Measurements from ENCODE around the gene TSPAN33.

TSPAN33 gene

GRCh38 chr7:129197771-129198170 is 53.3 kb downstream of the TSPAN33 start:
- Mint-ChIP-seq H3K27me3 (peaks cover 6% of the 10 kb centered on the region), H3K4me3 (no peak overlapping the region), H3K27ac (no peak overlapping the region), H3K9me3 (no peaks in the 10 kb centered on the region), H3K36me3 (no peaks in the 10 kb centered on the region), H3K4me1 (no peaks in the 10 kb centered on the region)
- CTCF ChIA-PET, result interaction anchor here (2.7 kb wide), 1 partner anchor 34 kb away, joined by 10 read pairs; no protein-coding TSS in a partner anchor
- DNase-seq, result no peak

DNA sequence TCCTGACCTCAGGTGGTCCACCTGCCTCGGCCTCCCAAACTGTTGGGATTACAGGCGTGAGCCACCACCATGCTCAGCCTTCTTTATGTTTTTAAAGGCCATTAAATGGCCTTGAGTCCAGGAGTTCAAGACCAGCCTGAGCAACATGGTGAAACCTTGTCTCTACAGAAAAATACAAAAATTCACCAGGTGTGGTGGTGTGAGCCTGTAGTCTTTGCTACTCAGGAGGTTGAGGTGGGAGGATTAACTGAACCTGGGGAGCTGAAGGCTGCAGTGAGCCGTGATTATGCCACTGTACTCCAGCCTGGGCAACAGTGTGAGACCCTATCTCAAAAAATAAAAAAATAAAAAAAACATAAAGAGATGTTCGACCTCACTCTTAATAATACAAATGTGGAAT is 54.9 kb downstream of the TSPAN33 start:
- H3K4me3 Mint-ChIP-seq, result no peak overlapping the region
- no peak for DNase-seq
- no peaks in the 10 kb centered on the region for H3K9me3 Mint-ChIP-seq
- H3K36me3 Mint-ChIP-seq, result no peaks in the 10 kb centered on the region
- no peak overlapping the region for H3K27ac Mint-ChIP-seq
- peaks cover 5% of the 10 kb centered on the region for H3K27me3 Mint-ChIP-seq
- no peaks in the 10 kb centered on the region for H3K4me1 Mint-ChIP-seq
- CTCF ChIA-PET, result interaction anchor here (2.7 kb wide), 1 partner anchor 36 kb away, joined by 10 read pairs; no protein-coding TSS in a partner anchor

DNA sequence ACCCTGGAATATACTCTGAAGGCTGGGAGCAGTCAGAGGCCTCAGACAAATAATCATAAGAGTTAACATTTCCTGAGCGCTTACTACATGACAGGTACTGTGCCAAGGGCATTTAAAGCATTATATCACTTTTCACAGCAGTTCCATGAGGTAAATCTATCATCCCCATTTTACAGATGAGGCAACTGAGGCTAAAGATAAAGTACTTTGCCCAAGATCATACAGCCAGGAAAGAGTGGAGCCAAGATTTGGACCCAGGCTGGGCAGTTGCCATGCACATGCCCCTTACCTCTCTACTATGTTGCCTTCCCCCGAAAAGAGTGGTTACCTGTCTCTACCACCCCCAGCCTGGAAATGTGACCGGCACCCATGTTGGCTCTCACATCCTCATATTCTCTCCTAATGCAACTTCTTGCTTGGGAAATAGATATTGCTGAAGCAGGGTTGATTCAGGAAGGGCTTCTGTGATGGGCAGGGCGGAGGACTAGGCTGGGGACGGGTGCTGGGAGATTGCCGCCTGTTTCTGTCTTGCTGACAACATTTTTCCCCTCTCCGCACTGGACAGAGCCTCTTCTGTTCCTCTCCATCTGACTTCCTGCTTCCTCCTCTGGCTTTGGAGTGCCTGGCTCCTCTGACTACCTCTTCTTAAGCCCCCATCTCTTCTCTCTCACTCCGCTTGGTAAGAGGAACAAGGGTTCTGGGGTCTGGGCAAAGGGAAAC is 57.7 kb downstream of the TSPAN33 start:
- CTCF ChIA-PET, result interaction anchor here (0.7 kb wide), 1 partner anchor 9 kb away, joined by 3 read pairs; no protein-coding TSS in a partner anchor
- H3K27ac Mint-ChIP-seq, result no peak overlapping the region

GRCh38 chr7:129203050-129203741 is 58.7 kb downstream of the TSPAN33 start:
- no peaks in the 10 kb centered on the region for H3K36me3 Mint-ChIP-seq
- no peak overlapping the region for H3K27ac Mint-ChIP-seq
- no peak overlapping the region for H3K4me3 Mint-ChIP-seq
- no peaks in the 10 kb centered on the region for H3K4me1 Mint-ChIP-seq
- H3K9me3 Mint-ChIP-seq, result no peaks in the 10 kb centered on the region
- H3K27me3 Mint-ChIP-seq, result peaks cover 12% of the 10 kb centered on the region
- CTCF ChIA-PET, result interaction anchor here (0.7 to 1.1 kb wide), 3 partner anchors 8 to 39 kb away, joined by 3 to 4 read pairs (median 3); no protein-coding TSS in a partner anchor
- DNase-seq, result no peak

More for the DNA sequence above, 57.7 kb downstream of the TSPAN33 start:
- no peak overlapping the region for H3K4me3 Mint-ChIP-seq
- H3K9me3 Mint-ChIP-seq, result no peaks in the 10 kb centered on the region
- no peaks in the 10 kb centered on the region for H3K4me1 Mint-ChIP-seq
- peaks cover 11% of the 10 kb centered on the region for H3K27me3 Mint-ChIP-seq
- DNase-seq, result no peak
- H3K36me3 Mint-ChIP-seq, result no peaks in the 10 kb centered on the region

DNA sequence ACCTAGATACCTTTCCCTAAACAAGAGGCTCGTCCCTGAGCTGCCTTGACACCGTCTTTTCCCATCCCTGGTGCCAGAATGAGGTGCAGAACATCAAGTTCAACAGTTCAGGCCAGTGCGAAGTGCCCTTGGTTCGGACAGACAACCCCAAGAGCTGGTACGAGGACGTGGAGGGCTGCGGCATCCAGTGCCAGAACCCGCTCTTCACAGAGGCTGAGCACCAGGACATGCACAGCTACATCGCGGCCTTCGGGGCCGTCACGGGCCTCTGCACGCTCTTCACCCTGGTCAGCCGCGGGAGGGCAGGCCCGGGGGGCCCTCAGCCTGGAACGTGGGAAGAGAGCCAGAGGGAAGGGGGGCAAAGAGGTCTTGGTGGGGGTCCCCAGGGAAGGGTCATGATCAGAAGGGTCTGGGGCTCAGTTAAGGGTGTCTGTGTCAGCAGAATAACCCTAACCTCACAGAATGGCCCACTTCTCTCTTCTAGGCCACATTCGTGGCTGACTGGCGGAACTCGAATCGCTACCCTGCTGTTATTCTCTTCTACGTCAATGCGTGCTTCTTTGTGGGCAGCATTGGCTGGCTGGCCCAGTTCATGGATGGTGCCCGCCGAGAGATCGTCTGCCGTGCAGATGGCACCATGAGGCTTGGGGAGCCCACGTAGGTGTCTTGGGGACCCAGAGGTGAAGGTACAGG is 60.8 kb downstream of the TSPAN33 start:
- no peak overlapping the region for H3K4me3 Mint-ChIP-seq
- CTCF ChIA-PET, result no interaction called here
- no peaks in the 10 kb centered on the region for H3K4me1 Mint-ChIP-seq
- DNase-seq, result no peak
- H3K36me3 Mint-ChIP-seq, result no peaks in the 10 kb centered on the region
- H3K27me3 Mint-ChIP-seq, result peaks cover 26% of the 10 kb centered on the region
- no peaks in the 10 kb centered on the region for H3K9me3 Mint-ChIP-seq
- H3K27ac Mint-ChIP-seq, result no peak overlapping the region

GRCh38 chr7:129205987-129206785 is 61.7 kb downstream of the TSPAN33 start:
- no peak overlapping the region for H3K27ac Mint-ChIP-seq
- no peak for DNase-seq
- CTCF ChIA-PET, result interaction anchor here (1.1 to 1.5 kb wide), 2 partner anchors 12 to 43 kb away, joined by 7 to 10 read pairs; no protein-coding TSS in a partner anchor

DNA sequence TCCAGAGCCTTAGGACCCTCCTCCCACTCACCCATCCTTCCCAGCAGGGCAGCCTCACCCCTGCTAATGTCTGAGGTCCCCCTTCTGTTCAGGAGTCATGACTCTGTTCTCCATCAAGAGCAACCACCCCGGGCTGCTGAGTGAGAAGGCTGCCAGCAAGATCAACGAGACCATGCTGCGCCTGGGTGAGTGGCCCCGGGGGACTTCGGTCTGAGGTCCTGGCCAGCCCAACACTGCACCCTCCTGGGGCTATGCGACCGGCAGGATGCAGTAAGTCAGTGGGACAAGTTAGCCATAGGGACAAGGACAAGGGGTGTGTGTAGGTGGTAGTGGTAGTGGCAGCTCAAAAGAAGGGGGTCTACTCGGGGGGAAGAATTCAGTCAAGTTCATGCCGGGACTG is 64.2 kb downstream of the TSPAN33 start:
- Mint-ChIP-seq H3K4me1 (no peaks in the 10 kb centered on the region), H3K9me3 (no peaks in the 10 kb centered on the region), H3K27ac (no peak overlapping the region), H3K27me3 (peaks cover 38% of the 10 kb centered on the region), H3K36me3 (no peaks in the 10 kb centered on the region), H3K4me3 (no peak overlapping the region)
- DNase-seq, result no peak
- CTCF ChIA-PET, result interaction anchor here (2.1 to 7.8 kb wide), 3 partner anchors 10 to 117 kb away, joined by 10 to 108 read pairs (median 16); no protein-coding TSS in a partner anchor

More at GRCh38 chr7:129205987-129206785, 61.7 kb downstream of the TSPAN33 start:
- H3K9me3 Mint-ChIP-seq, result no peaks in the 10 kb centered on the region
- no peak overlapping the region for H3K4me3 Mint-ChIP-seq
- H3K4me1 Mint-ChIP-seq, result no peaks in the 10 kb centered on the region
- no peaks in the 10 kb centered on the region for H3K36me3 Mint-ChIP-seq
- H3K27me3 Mint-ChIP-seq, result peaks cover 32% of the 10 kb centered on the region

- Mint-ChIP-seq H3K36me3 (no peaks in the 10 kb centered on the region), H3K27me3 (peaks cover 44% of the 10 kb centered on the region), H3K9me3 (no peaks in the 10 kb centered on the region), H3K4me1 (no peaks in the 10 kb centered on the region), H3K27ac (no peak overlapping the region), H3K4me3 (no peak overlapping the region)
- CTCF ChIA-PET, result interaction anchor here (1.5 to 7.8 kb wide), 6 partner anchors 9 to 309 kb away, joined by 5 to 108 read pairs (median 8); no protein-coding TSS in a partner anchor
- DNase-seq, result no peak
Measured at GRCh38 chr7:129209067-129209926, 64.8 kb downstream of the TSPAN33 start.

DNA sequence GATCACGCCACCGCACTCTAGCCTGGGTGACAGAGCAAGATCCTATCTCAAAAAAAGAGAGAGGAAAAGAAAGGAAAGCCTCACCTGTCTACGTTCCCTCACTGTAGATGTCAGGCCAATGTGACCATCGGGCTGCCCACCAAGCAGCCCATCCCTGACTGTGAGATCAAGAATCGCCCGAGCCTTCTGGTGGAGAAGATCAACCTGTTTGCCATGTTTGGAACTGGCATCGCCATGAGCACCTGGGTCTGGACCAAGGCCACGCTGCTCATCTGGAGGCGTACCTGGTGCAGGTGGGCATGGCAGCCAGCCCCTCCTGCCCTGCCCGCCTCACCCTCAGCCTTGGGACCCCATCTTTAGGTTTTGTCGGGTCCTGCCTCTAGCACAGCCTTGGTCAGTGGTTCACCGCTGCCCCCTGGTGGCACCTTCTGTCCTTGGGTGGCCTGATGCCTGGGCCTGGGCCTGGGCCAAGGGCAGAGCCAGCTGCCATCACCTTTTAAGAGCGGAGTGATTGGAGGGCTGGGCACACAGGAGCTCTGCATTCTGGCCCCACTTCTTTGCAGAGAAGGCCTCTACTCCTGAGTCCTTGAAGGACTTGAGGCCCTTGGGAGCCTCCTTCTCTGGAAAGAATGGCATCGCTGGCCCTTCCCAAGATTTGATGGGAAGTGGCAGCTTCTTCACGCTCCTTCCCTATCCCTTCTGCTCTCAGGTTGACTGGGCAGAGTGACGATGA is 65.9 kb downstream of the TSPAN33 start:
- H3K27ac Mint-ChIP-seq, result no peak overlapping the region
- peaks cover 44% of the 10 kb centered on the region for H3K27me3 Mint-ChIP-seq
- H3K4me3 Mint-ChIP-seq, result no peak overlapping the region
- peak; percentile 79 for DNase-seq
- CTCF ChIA-PET, result interaction anchor here (0.7 to 7.8 kb wide), 11 partner anchors 8 to 347 kb away, joined by 3 to 108 read pairs (median 6); no protein-coding TSS in a partner anchor
- H3K4me1 Mint-ChIP-seq, result no peaks in the 10 kb centered on the region
- no peaks in the 10 kb centered on the region for H3K9me3 Mint-ChIP-seq
- no peaks in the 10 kb centered on the region for H3K36me3 Mint-ChIP-seq

- no peaks in the 10 kb centered on the region for H3K9me3 Mint-ChIP-seq
- no peaks in the 10 kb centered on the region for H3K4me1 Mint-ChIP-seq
- H3K4me3 Mint-ChIP-seq, result no peak overlapping the region
- H3K27me3 Mint-ChIP-seq, result peaks cover 41% of the 10 kb centered on the region
- DNase-seq, result no peak
- CTCF ChIA-PET, result interaction anchor here (0.7 to 7.8 kb wide), 10 partner anchors 8 to 347 kb away, joined by 3 to 108 read pairs (median 6); no protein-coding TSS in a partner anchor
- H3K36me3 Mint-ChIP-seq, result no peaks in the 10 kb centered on the region
- no peak overlapping the region for H3K27ac Mint-ChIP-seq
Measured at GRCh38 chr7:129210989-129211312, 66.4 kb downstream of the TSPAN33 start.

GRCh38 chr7:129212126-129212525 is 67.6 kb downstream of the TSPAN33 start:
- Mint-ChIP-seq H3K27me3 (peaks cover 37% of the 10 kb centered on the region), H3K27ac (no peak overlapping the region), H3K4me1 (no peaks in the 10 kb centered on the region), H3K4me3 (no peak overlapping the region), H3K9me3 (no peaks in the 10 kb centered on the region), H3K36me3 (no peaks in the 10 kb centered on the region)
- CTCF ChIA-PET, result interaction anchor here (1.0 to 7.8 kb wide), 4 partner anchors 46 to 120 kb away, joined by 3 to 108 read pairs (median 14); no protein-coding TSS in a partner anchor
- no peak for DNase-seq

GRCh38 chr7:129212596-129212995 is 68.1 kb downstream of the TSPAN33 start:
- Mint-ChIP-seq H3K9me3 (no peaks in the 10 kb centered on the region), H3K27ac (no peak overlapping the region), H3K27me3 (peaks cover 37% of the 10 kb centered on the region), H3K4me1 (no peaks in the 10 kb centered on the region), H3K36me3 (no peaks in the 10 kb centered on the region), H3K4me3 (no peak overlapping the region)
- CTCF ChIA-PET, result interaction anchor here (1.0 to 7.8 kb wide), 2 partner anchors 47 to 62 kb away, joined by 3 to 108 read pairs; no protein-coding TSS in a partner anchor
- DNase-seq, result no peak
